ENCODE results near the gene RANBP1.

RANBP1 gene

DNA sequence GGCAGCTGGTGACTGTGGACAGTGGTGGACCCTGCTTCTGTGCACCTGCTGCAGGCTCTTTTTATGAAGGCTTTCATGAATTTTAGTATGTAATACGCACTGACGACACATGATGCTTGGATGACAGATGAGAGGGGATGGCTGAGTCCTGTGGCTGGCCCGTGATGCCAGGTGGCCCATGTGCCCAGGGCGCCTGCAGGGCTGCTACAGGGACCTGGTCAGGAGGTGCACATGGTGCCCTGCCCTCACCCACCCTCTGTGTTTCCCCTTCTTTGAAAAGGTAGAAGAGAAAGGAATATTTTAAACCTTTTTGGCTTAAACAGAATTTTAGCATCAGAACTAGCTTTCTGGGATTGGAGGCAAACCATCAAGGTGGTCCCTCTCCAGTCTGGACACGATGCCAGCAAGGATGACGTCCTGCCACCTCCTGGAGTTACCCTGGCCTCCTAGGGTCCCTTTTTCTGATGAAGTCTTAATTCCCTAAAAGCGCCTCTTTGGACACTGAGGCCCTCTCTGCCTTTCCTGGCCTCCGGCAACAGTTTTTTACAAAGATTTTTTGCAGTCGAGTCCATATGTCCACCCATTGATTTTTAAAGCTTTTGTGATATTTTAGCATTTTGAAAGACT lies 5.4 kb upstream of the RANBP1 start:
- Histone ChIP-seq H3K27ac (ENCODE audit: low read depth, low read length) (no peak overlapping the region), H3K9ac (ENCODE audit: low read length) (no peak overlapping the region), H3K27me3 (ENCODE audit: control insufficient read depth, insufficient read depth, low read length) (no peaks in the 10 kb centered on the region), H3K9me3 (ENCODE audit: control insufficient read depth, insufficient read depth, low read depth, low read length) (no peaks in the 10 kb centered on the region), H3K36me3 (ENCODE audit: control insufficient read depth, insufficient read depth, low read length) (peaks cover 97% of the 10 kb centered on the region), H3K4me1 (ENCODE audit: control insufficient read depth, insufficient read depth, low read length) (no peaks in the 10 kb centered on the region; the same call in 1 of the 2 replicates), H3K4me3 (ENCODE audit: low read depth, low read length) (no peak overlapping the region)

DNA sequence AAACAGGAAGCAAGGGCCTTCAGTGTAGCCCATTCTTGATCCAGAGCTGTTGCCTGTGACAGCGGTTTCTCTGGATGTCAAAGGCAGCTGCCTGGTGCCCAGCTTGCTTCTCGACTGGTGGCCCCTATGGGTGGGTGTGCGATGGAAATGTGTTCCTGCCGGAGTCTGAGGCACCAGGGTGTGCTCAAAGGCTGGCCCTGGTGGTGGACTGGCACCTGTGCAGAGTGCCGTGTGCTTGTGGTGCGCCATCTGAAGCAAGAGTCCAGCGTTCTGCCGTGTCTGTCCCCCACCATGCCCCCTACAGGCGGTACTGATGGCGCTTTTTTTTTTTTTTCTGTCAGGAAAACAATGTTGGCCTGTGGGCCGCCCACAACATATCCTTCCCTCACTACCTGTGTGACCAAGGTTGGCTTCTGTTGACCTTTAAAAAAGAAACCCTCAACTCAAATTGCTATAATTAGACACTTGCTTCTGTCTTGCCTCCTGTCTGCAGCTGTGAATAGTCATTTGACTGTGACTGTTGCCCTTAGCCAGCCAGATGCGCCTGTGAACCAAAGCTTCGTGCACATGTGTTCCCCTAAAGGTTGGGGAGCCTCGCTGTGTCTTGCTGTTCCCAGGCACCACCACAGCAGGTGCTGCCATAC lies 4.7 kb upstream of the RANBP1 start:
- no peak overlapping the region for H3K9ac ChIP-seq (ENCODE audit: low read length)

DNA sequence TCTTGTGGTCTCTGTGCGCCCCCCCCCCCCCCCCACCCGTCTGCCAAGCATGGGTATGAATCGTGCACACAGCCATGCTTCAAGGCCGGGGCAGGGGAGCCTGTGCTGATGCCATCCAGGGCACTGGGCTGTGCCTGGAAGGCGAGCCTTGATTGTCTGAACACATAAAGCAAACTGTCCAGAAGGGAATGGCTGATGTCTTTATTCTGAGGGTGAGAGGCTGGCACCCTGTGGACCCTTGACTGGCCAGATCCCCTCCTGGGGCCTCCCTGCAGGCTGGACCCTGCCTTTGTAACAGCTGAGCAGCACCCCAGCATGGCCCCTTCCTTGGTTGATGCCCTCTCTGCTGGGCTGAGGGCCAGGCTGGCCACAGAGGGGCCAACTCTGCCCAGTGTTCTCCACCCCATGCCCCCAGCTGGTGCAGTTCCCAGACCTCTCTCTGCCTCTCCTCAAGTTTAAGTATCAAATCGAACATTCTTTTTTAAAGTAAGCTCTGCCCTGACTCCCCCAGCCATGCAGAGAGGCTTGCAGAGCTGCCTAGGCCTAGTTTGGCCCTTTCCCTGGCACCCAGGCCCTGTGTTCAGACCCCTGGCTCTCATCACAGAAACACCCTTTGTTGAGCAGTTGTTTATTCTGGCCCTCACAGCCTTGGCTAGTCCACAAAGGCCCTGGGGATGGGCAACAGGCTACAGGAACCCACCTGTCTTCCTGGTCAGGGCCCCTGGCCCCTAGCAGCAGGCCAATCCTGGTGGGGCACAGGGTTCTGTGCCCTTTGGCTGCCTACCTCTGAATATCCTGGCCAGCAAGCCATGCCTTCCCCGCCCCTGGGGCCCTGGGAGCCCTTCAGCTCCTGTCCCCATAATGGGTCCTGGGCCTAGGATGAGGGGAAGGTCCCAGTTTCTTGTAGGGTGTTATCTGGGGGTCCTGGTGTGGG lies 3.9 kb upstream of the RANBP1 start:
- Histone ChIP-seq H3K4me1 (ENCODE audit: control insufficient read depth, insufficient read depth, low read length) (no peaks in the 10 kb centered on the region; the same call in 1 of the 2 replicates), H3K27me3 (ENCODE audit: control insufficient read depth, insufficient read depth, low read length) (no peaks in the 10 kb centered on the region), H3K9me3 (ENCODE audit: control insufficient read depth, insufficient read depth, low read depth, low read length) (no peaks in the 10 kb centered on the region), H3K9ac (ENCODE audit: low read length) (no peak overlapping the region), H3K4me3 (ENCODE audit: low read depth, low read length) (no peak overlapping the region), H3K36me3 (ENCODE audit: control insufficient read depth, insufficient read depth, low read length) (peaks cover 89% of the 10 kb centered on the region), H3K27ac (ENCODE audit: low read depth, low read length) (no peak overlapping the region)

More for the DNA sequence above, 4.7 kb upstream of the RANBP1 start:
- Histone ChIP-seq H3K27me3 (ENCODE audit: control insufficient read depth, insufficient read depth, low read length) (no peaks in the 10 kb centered on the region), H3K4me3 (ENCODE audit: low read depth, low read length) (no peak overlapping the region), H3K27ac (ENCODE audit: low read depth, low read length) (no peak overlapping the region), H3K4me1 (ENCODE audit: control insufficient read depth, insufficient read depth, low read length) (no peaks in the 10 kb centered on the region; the same call in 1 of the 2 replicates), H3K36me3 (ENCODE audit: control insufficient read depth, insufficient read depth, low read length) (peaks cover 96% of the 10 kb centered on the region), H3K9me3 (ENCODE audit: control insufficient read depth, insufficient read depth, low read depth, low read length) (no peaks in the 10 kb centered on the region)

DNA sequence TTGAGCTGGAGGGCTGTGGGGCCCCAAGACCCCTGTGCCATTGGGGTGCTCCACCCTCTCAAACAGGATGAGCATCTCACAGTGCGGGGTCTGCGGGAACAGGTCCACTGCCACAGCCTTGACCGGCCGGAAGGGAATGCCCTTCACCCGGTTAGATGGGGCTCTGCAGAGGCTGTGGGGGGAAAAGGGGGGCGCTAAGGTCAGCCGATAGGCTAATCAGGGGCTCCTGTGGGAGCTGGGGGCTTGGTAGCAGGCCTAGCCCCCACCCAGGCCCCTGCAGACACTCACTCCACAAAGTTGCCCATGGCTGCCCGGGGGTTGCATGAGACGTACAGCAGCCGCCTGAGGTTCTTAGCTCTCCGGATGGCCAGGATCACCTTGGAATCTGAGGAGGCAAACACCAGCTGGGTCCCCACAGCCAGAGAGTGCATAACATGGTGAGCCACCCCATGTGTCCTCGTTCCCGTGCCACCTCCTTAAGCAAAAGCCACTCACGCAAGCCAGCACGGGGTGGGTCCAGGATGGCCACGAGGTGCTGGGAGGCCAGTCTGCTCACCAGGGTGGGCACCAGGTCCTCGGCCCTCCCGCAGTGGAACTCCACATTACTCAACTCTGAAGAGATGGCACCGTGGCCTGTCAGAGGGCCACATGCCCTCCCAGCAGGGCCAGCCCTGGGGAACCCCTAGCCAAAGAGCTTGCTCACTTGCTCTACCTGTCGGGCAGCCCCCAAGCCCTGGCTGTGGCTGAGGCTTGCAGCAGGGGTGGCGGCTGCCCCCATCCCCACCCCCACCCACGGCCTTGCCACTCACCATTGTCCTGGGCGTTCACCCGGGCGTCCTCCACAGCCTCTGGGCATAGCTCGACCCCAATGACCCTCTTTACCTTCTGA lies 3.0 kb upstream of the RANBP1 start:
- Histone ChIP-seq H3K4me3 (ENCODE audit: low read depth, low read length) (no peak overlapping the region), H3K27ac (ENCODE audit: low read depth, low read length) (no peak overlapping the region), H3K9me3 (ENCODE audit: control insufficient read depth, insufficient read depth, low read depth, low read length) (no peaks in the 10 kb centered on the region), H3K9ac (ENCODE audit: low read length) (no peak overlapping the region), H3K4me1 (ENCODE audit: control insufficient read depth, insufficient read depth, low read length) (no peaks in the 10 kb centered on the region; the same call in 1 of the 2 replicates), H3K27me3 (ENCODE audit: control insufficient read depth, insufficient read depth, low read length) (no peaks in the 10 kb centered on the region), H3K36me3 (ENCODE audit: control insufficient read depth, insufficient read depth, low read length) (peaks cover 79% of the 10 kb centered on the region)

DNA sequence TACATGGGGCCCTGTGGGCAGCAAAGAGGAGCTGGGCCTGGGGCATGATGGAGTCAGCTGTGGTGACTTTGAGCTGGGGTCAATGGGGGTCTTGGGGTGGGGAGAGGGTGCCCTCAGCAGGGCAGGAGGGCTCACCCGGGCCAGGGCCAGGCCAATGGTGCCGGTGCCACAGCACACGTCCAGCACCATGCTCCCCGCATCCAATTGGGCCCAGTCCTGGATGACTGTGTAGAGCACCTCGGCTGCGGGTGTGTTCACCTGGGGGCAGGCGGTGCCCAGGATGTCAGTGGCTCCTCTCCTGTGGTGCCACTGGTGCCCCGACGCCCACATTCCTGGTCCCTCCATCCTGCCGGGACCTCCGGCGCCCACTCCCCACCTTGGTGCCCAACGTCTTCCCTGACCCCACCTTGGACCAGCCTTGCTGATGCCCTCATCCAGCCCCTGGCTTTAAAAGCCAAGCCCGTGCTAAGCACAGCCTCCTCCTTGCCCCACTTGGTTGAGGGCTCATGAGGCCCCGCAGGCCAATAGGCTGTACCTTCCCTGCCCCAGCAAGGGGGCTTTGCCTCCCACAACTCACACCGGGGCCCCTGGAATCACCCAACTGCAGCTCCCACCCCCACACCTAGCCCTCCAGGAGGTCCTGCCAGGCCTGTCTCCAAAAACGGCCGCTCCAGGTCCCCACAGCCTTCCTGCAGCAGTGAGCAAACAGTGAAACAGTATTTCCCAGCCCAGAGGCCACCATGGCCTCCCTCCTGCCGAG lies 2.2 kb upstream of the RANBP1 start:
- Histone ChIP-seq H3K27ac (ENCODE audit: low read depth, low read length) (no peak overlapping the region), H3K9ac (ENCODE audit: low read length) (no peak overlapping the region), H3K4me1 (ENCODE audit: control insufficient read depth, insufficient read depth, low read length) (peaks cover 3% of the 10 kb centered on the region), H3K9me3 (ENCODE audit: control insufficient read depth, insufficient read depth, low read depth, low read length) (no peaks in the 10 kb centered on the region), H3K36me3 (ENCODE audit: control insufficient read depth, insufficient read depth, low read length) (peaks cover 76% of the 10 kb centered on the region), H3K4me3 (ENCODE audit: low read depth, low read length) (no peak overlapping the region), H3K27me3 (ENCODE audit: control insufficient read depth, insufficient read depth, low read length) (no peaks in the 10 kb centered on the region)

DNA sequence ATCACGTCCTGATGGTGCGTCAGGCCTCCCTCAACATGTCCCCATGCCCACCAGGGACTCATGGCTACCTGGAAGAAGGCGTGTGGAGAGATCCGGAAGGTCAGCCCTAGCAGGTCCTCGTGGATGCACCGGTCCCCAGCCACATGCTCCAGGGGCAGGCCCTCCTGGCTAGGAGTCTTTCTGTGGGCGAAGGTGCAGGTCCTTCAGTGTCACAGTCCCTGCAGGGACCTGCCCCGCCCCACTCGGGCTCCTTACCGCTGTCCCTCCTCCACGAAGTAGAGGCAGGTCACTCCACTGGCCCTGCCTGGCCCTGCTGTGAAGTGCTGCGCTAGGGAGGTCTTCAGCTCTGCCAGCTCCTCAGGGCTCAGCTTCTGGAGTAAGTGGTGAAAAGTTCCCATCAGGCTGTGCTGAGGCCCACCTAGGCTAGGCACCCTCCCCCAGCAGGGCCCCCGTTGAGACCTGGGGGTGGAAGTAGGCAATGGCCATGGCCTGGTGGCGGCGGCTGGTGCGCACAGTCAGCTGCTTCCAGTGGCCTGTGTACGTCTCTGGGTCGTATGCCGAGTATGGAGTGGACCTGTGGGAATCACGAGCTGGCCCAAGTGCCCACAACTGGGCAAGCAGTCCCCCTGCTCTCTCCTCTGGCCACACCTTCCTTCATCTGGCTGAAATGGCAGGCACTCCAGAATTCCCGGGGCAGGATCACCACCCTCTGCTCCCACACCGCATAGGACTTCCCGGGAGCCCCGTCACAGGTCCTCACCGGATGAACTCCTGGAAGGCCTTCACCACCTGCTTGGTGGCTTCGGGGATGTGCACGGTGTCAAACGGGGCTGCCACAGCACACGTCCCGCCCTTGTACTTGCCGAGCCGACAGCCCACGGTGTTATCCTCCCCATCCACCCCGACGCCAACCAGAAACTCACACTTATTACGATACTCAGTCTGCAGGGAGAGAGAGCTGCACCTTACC lies 1.1 kb upstream of the RANBP1 start:
- Histone ChIP-seq H3K36me3 (ENCODE audit: control insufficient read depth, insufficient read depth, low read length) (peaks cover 76% of the 10 kb centered on the region), H3K4me1 (ENCODE audit: control insufficient read depth, insufficient read depth, low read length) (peaks cover 8% of the 10 kb centered on the region), H3K9me3 (ENCODE audit: control insufficient read depth, insufficient read depth, low read depth, low read length) (no peaks in the 10 kb centered on the region), H3K27me3 (ENCODE audit: control insufficient read depth, insufficient read depth, low read length) (no peaks in the 10 kb centered on the region), H3K27ac (ENCODE audit: low read depth, low read length) (no peak overlapping the region), H3K4me3 (ENCODE audit: low read depth, low read length) (no peak overlapping the region), H3K9ac (ENCODE audit: low read length) (no peak overlapping the region)

DNA sequence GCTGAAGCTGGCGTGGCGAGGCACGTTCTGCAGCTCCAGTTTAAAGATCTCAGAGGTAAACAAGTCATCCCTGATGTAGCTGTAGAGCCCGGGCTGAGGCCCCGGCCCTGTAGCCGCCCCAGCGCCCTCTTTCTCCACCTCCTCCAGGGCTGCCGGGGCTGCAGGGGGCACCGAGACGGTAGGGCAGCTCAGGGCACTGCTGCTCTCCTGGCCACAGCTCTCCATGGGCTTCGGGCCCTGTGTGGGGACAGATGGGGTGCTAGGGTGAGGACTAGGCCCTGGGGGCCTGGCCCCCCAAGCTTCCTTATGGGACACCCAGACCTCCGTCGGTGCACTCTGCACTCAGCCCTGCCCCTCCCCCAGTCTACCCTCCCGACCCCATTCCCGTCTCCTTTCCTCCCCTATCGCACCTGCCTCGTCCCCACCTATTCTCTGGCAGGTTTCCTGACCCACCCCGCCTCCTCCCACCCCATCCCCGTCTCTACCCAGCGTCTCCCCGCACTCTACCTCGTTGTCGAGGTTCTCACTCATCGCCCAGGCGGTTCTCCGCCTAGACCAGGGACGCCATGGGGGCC lies 559 bp downstream of the RANBP1 start:
- H3K36me3 ChIP-seq (ENCODE audit: control insufficient read depth, insufficient read depth, low read length), result peaks cover 76% of the 10 kb centered on the region

DNA sequence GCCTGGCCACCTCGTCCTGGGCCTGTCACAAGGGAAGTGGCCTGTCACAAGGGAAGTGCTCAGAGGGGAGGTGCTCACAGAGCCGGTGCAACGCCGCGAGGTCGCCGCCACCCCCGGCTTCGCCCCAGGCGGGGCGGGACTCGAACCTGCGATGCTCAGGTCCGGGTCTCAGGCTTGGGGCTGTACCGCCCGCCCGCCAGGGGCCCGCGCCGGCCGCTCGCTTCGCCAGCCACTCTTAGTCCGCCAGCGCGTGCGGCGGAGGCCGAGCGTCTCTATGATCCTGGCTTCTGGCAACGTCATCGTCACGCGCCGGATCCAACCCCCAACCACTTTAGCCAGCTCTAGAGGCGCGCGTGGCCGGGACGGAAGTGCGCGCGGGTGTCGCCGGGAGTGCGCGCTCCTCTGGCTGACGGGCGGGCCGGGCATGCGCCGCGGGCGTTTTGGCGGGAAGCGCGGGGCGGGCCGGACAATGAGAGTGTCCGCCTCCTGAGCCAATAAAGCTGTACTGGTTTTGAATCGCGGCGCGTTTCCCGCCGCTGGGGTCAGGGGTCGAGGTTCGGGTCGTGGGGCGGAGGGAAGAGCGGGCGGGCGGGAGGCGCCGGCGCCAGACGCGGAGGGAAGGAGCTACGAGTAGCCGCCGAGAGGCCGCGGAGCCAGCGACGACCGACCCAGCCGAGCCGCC lies 1.2 kb downstream of the RANBP1 start, which contains the start of gene TRMT2A:
TRMT2A (minus strand) TSS at position 276 of the 682 bp plus-strand sequence. CDS start 320 bp downstream, outside the sequence.
- Histone ChIP-seq H3K9me3 (ENCODE audit: control insufficient read depth, insufficient read depth, low read depth, low read length) (no peaks in the 10 kb centered on the region), H3K27me3 (ENCODE audit: control insufficient read depth, insufficient read depth, low read length) (no peaks in the 10 kb centered on the region), H3K4me1 (ENCODE audit: control insufficient read depth, insufficient read depth, low read length) (peaks cover 8% of the 10 kb centered on the region), H3K27ac (ENCODE audit: low read depth, low read length) (peak within 1 kb of the TSS; percentile 98), H3K4me3 (ENCODE audit: low read depth, low read length) (peak within 1 kb of the TSS; percentile 100), H3K9ac (ENCODE audit: low read length) (peak within 1 kb of the TSS; percentile 99), H3K36me3 (ENCODE audit: control insufficient read depth, insufficient read depth, low read length) (peaks cover 77% of the 10 kb centered on the region)

More for the DNA sequence above, 559 bp downstream of the RANBP1 start:
- Histone ChIP-seq H3K9ac (ENCODE audit: low read length) (peak overlapping the region; percentile 99), H3K27ac (ENCODE audit: low read depth, low read length) (peak overlapping the region; percentile 91), H3K4me1 (ENCODE audit: control insufficient read depth, insufficient read depth, low read length) (peaks cover 8% of the 10 kb centered on the region), H3K9me3 (ENCODE audit: control insufficient read depth, insufficient read depth, low read depth, low read length) (no peaks in the 10 kb centered on the region), H3K27me3 (ENCODE audit: control insufficient read depth, insufficient read depth, low read length) (no peaks in the 10 kb centered on the region), H3K4me3 (ENCODE audit: low read depth, low read length) (peak overlapping the region; percentile 100)
